Testis (tissue), 5 donors: ENCODE data around the gene PDGFB. TPM values are rescaled to one million over a fixed set of nuclear protein-coding genes. Genes with fewer than 3 reads are reported as not detected.

Source experiments
- DNase-seq: peaks from one replicate; pipeline ENCODE4 v3.0.0-alpha.2; 2019
- H3K27ac ChIP-seq, 2 donors: fragments of 200-600 bp; sonication (generic); one replicate each; pipeline ENCODE4 v1.5.1; 2019
- H3K27me3 ChIP-seq: fragments of 200-600 bp; sonication (generic); one replicate; pipeline ENCODE4 v1.5.1; 2019
- H3K36me3 ChIP-seq: fragments of 200-600 bp; sonication (generic); one replicate; pipeline ENCODE4 v1.5.1; 2017; ENCODE audit warnings: low read depth; ENCODE audit errors: missing control alignments
- H3K4me1 ChIP-seq: fragments of 200-600 bp; sonication (generic); one replicate; pipeline ENCODE4 v1.5.1; 2019
- H3K4me3 ChIP-seq, 2 donors: fragments of 200-600 bp; sonication (generic); one replicate each; pipeline ENCODE4 v1.5.1; 2017 to 2019
- H3K9me3 ChIP-seq: fragments of 200-600 bp; sonication (generic); one replicate; pipeline ENCODE4 v1.5.1; 2017
- POLR2A ChIP-seq: fragments of 450-650 bp; IDR thresholded peaks from one replicate; pipeline ENCODE4 v1.6.1; 2017; ENCODE audit warnings: antibody characterized with exemption, mild to moderate bottlenecking, moderate library complexity
- WGBS, 2 donors: methylation state at CpG; one replicate each; pipeline ENCODE4 v1.1.5; 2018; 5-methylcytosine and 5-hydroxymethylcytosine counted together
- intact Hi-C: fragments of 100-400 bp; cut with DNase I; formaldehyde crosslinking; loops from one replicate; pipeline ENCODE4 v1.15.1; 2023; ENCODE audit warnings: low total_unique reads
- long read RNA-seq, 2 donors: transcript quantifications; one replicate each; lab custom pipeline, GENCODE V29; 2026
- polyA plus RNA-seq: library from polyadenylated mRNA; stranded (reverse); fragments of 350-450 nt; fragmentation: Illumina TruSeq; extraction: RNeasy Lipid Tissue Mini Kit (QIAGEN cat#74804); gene quantifications from one replicate; pipeline ENCODE4 v1.2.3, GENCODE V29; 2014; ENCODE audit warnings: low read depth, low replicate concordance; ENCODE audit not compliant: insufficient read depth
- total RNA-seq, 2 donors: library from RNA; depleted of rRNA; stranded (reverse); fragments of >200 nt; gene quantifications; one replicate each; pipeline ENCODE4 v1.2.3, GENCODE V29; 2016
- TF ChIP-seq, protein P1 (sequence below), 3 experiments: fragments of 450-650 bp in 2 of 3; fragments of 200-600 bp in 1 of 3; sonication (generic) in 1 of 3; IDR thresholded peaks; one replicate each; pipeline ENCODE4 v1.5.1; 2016 to 2019; ENCODE audit warnings: antibody characterized with exemption in 3 of 3, mild to moderate bottlenecking in 2 of 3, moderate library complexity in 1 of 3

PDGFB gene
- total RNA-seq (10 to 100 TPM in 1 of 2 donors, 1 to 10 TPM in 1; 9.8 to 13.3 TPM), polyA plus RNA-seq (7.7 TPM)
- long read RNA-seq, donor 1, transcript PDGFB-201 (7 exons, 3,497 nt), result major isoform, 6 of 6 reads
- long read RNA-seq, donor 1, partial matches to known transcripts, result 0 of 6 reads
- long read RNA-seq, donor 1, other reads (novel, unspliced or antisense), result 0 of 6 reads
- long read RNA-seq, donor 2, partial matches to known transcripts, result 0 of 3 reads
- long read RNA-seq, donor 2, other reads (novel, unspliced or antisense), result 0 of 3 reads

DNA sequence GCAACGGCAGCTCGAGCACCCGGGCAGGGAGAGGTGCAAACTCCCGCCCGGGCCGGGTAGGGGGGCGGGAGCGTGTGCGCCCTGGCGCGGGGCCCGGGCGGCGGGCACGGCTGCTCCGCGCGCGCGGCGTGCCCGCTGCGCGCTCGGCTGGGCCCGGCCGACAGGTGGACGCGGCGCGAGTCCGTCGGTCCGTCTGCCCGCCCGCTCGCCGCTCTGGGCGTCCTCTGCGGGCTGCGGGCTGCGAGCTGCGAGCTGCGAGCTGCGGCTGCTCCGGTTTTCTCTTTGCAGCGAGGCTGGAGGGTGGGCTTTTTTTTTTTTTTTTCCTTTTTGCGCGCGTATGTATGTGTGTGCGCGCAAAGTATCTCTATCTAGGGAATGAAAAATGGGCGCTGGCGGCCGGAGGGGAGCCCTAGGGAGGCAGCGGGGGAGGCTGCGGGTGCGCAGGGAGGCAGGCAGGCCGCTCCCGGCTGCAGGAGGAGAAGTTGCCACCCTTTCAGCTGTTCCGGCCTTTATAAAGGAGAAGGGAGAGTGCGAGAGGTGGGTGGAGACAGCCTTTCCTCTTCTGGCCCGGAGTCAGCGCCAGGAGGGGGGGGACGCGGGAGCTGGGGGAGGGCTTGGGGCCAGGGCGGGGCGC is at the start of gene PDGFB:
TSS of gene PDGFB (minus strand) at position 487 of the 634 bp plus-strand sequence. CDS start 1,019 bp downstream, outside the sequence.
- H3K27me3 ChIP-seq, result no peaks in the 10 kb centered on the region
- peaks cover 15% of the 10 kb centered on the region for H3K4me1 ChIP-seq
- H3K27ac ChIP-seq, result peak within 1 kb of the TSS; percentile 8 to 26

DNA sequence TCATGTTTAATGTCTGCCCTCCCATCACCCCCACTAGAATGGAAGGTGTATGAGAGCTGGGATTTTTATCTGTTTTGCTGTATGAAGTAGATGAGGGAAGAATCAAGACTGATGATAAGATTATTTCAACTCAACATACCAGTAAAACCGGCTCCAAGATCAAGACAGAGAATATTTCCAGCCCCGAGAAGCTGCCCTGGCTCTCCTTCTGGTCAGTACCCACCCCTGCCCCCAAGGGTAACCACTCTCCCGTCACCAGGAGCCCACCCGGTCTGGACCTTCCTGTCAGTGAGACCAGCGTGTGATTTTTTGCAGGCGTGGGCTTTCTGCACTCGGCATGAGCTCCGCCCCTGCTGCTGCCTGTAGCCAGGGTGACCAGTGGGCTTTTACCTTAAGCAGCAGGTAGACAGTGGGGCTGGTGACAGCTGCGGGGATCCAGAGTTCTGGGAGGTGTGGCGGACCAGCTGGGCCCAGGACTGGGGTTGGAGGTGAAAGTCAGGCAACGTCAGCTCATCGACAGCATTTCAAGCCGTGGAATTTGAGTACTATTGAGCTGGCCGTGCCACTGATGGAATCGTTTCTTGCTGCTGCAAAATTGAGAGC is 49.1 kb upstream of the PDGFB start:
- Histone ChIP-seq H3K36me3 (no peaks in the 10 kb centered on the region), H3K27me3 (no peaks in the 10 kb centered on the region), H3K4me1 (peaks cover 49% of the 10 kb centered on the region), H3K27ac (no peak overlapping the region), H3K4me3 (no peak overlapping the region), H3K9me3 (no peaks in the 10 kb centered on the region)
- intact Hi-C loops, result no loop called here
- DNase-seq, result no peak
- 90 to 91% methylated on average over 15 of the region's 15 CpGs for WGBS, 2 donors
- TF ChIP-seq, protein P1, sequence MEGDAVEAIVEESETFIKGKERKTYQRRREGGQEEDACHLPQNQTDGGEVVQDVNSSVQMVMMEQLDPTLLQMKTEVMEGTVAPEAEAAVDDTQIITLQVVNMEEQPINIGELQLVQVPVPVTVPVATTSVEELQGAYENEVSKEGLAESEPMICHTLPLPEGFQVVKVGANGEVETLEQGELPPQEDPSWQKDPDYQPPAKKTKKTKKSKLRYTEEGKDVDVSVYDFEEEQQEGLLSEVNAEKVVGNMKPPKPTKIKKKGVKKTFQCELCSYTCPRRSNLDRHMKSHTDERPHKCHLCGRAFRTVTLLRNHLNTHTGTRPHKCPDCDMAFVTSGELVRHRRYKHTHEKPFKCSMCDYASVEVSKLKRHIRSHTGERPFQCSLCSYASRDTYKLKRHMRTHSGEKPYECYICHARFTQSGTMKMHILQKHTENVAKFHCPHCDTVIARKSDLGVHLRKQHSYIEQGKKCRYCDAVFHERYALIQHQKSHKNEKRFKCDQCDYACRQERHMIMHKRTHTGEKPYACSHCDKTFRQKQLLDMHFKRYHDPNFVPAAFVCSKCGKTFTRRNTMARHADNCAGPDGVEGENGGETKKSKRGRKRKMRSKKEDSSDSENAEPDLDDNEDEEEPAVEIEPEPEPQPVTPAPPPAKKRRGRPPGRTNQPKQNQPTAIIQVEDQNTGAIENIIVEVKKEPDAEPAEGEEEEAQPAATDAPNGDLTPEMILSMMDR (IDR thresholded peaks at IDR 0.05), result no peak

More for the DNA sequence above, at the start of gene PDGFB:
- intact Hi-C loops, result no loop called here
- 0 to 1% methylated on average over 49 to 68 of the region's 68 CpGs for WGBS, 2 donors
- no peaks in the 10 kb centered on the region for H3K36me3 ChIP-seq
- no peaks in the 10 kb centered on the region for H3K9me3 ChIP-seq
- TF ChIP-seq, protein P1 (IDR thresholded peaks at IDR 0.05), result no peak
- no peak for TF ChIP-seq POLR2A
- peak; percentile 51 for DNase-seq
- H3K4me3 ChIP-seq, result peak within 1 kb of the TSS; percentile 53 to 55

DNA sequence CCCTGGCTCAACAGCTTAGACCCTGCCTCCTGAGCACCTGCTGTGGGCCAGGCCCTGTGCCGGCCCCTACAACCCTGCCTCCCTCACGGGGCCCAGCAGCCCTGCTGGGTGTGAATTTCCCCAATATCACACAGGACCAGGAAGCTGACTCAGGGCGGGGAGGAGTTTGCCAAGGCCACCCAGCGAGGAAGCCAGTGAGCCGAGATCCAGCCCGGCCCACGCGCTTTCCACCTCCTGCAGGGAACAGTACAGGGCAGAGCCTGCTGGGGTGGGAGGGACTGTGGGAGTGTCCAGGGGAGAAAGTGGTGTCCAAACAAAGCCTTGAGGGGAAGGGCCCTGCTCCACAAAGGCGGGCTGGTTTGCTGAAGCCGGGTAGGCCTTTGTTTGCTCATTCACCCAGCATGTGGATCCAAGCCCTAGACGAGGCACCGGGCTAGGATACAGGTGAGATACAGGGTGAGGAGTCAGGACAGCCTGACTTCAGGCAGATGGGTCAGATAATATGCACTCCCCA is 47.8 kb upstream of the PDGFB start:
- intact Hi-C loops, result no loop called here
- TF ChIP-seq, protein P1 (IDR thresholded peaks at IDR 0.05), result no peak
- no peak for TF ChIP-seq POLR2A
- Histone ChIP-seq H3K27ac (peak overlapping the region; percentile 46 to 70), H3K4me3 (no peak overlapping the region), H3K27me3 (no peaks in the 10 kb centered on the region), H3K9me3 (no peaks in the 10 kb centered on the region), H3K4me1 (peaks cover 45% of the 10 kb centered on the region), H3K36me3 (no peaks in the 10 kb centered on the region)
- WGBS, 2 donors, result 23 to 47% methylated on average over 3 to 12 of the region's 12 CpGs
- DNase-seq, result peak; percentile 97

DNA sequence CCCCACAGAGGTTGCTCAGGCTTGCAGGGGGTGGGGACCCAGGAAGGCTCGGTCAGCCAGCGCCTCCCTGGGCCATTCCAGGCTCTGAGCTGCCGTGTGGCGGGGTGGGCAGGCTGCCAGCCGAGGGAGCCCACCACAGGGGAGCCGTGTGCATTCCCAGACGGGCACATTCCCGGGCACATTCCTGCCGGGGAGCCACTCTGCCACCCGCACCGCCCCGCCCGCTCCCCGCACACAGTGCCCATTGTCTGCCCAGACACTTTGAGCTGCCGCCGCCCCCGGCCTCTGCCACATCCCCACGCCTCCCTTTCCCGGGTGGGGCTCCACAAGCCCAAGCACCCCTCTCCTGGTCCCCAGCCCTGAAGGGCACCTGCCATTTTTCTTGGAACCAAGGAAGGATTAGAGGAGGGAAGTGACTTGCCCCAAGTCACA is 47.3 kb upstream of the PDGFB start:
- Histone ChIP-seq H3K4me1 (peaks cover 43% of the 10 kb centered on the region), H3K27ac (peak overlapping the region; percentile 46 to 70), H3K4me3 (no peak overlapping the region), H3K27me3 (no peaks in the 10 kb centered on the region), H3K9me3 (no peaks in the 10 kb centered on the region), H3K36me3 (no peaks in the 10 kb centered on the region)
- TF ChIP-seq, protein P1 (IDR thresholded peaks at IDR 0.05), result no peak
- TF ChIP-seq POLR2A, result no peak
- WGBS, 2 donors, result 47 to 58% methylated on average over 13 to 19 of the region's 19 CpGs
- peak; percentile 74 for DNase-seq
- intact Hi-C loops, result no loop called here
